Thyroid gland (tissue), 4 donors: ENCODE data around the gene VPS18. TPM values are rescaled to one million over a fixed set of nuclear protein-coding genes. Genes with fewer than 3 reads are reported as not detected.
A peak's percentile ranks its signal among the peaks of the same experiment; 100 is the strongest.

Experiments used
- DNase-seq, 2 donors: peaks; one replicate each; pipeline ENCODE4 v3.0.0-alpha.2; 2019
- H3K27ac ChIP-seq, 3 donors: fragments of 200-600 bp; sonication (generic); 1 replicate in 2 of 3; 2 replicates in 1 of 3; pipeline ENCODE4 v1.5.1; 2016 to 2019; ENCODE audit warnings: mild to moderate bottlenecking in 1 of 3, moderate library complexity in 1 of 3
- H3K27me3 ChIP-seq: fragments of 200-600 bp; sonication (generic); one replicate; pipeline ENCODE4 v1.5.1; 2019
- H3K36me3 ChIP-seq, 2 donors: fragments of 200-600 bp; sonication (generic); one replicate each; pipeline ENCODE4 v1.5.1; 2016 to 2019
- H3K4me1 ChIP-seq, 2 donors: fragments of 200-600 bp; sonication (generic); one replicate each; pipeline ENCODE4 v1.5.1; 2017 to 2019
- H3K4me3 ChIP-seq, 3 donors: fragments of 200-600 bp; sonication (generic); replicated peaks in 1 of 3; 1 replicate in 2 of 3; 2 replicates in 1 of 3; pipeline ENCODE4 v1.5.1; 2016; ENCODE audit warnings: mild to moderate bottlenecking in 1 of 3
- H3K9me3 ChIP-seq: fragments of 200-600 bp; sonication (generic); one replicate; pipeline ENCODE4 v1.5.1; 2017
- POLR2A ChIP-seq, 2 donors: fragments of 450-650 bp; IDR thresholded peaks; one replicate each; pipeline ENCODE4 v1.6.1; 2017; ENCODE audit warnings: antibody characterized with exemption in 2 of 2, mild to moderate bottlenecking in 2 of 2, moderate library complexity in 1 of 2
- WGBS, 2 donors: methylation state at CpG; one replicate each; pipeline ENCODE4 v1.1.5; 2017; 5-methylcytosine and 5-hydroxymethylcytosine counted together
- intact Hi-C: fragments of 100-400 bp; cut with DNase I; formaldehyde crosslinking; loops from one replicate; pipeline ENCODE4 v1.15.1; 2023
- total RNA-seq, 4 donors: library from RNA; depleted of rRNA; stranded (reverse); fragments of >200 nt; gene quantifications; one replicate each; pipeline ENCODE4 v1.2.3, GENCODE V29; 2016
- TF ChIP-seq, protein P1 (sequence below), 6 experiments: fragments of 200-600 bp in 3 of 6; fragments of 450-650 bp in 3 of 6; sonication (generic) in 3 of 6; IDR thresholded peaks; one replicate each; pipeline ENCODE4 v1.5.1; 2016 to 2019; ENCODE audit warnings: antibody characterized with exemption in 6 of 6, mild to moderate bottlenecking in 2 of 6, inconsistent platforms in 1 of 6, moderate library complexity in 1 of 6

The VPS18 gene
- total RNA-seq, 4 donors from 2014 or later: 29.2 to 43.6 (median 37.2) TPM

DNA sequence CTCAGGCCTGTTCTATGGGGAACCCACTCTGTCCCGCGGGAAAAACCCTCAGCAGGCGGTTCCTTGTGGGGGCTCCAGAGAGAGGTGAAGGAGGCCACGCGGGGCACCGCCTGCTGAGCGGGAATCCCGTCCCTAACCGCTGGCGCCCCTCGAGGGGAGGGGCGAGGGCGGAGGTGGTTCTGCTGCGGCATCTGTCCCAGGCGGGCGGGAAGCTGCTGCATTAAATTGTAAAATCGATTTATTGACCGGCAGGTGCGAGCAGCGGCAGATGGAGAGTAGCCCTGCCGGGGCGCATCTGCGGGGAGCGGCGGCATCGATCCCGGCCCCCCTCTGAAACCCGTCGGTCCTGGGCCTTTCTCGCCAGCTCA, 31.2 kb downstream of the VPS18 start:
- no peak overlapping the region for H3K4me3 ChIP-seq
- H3K27me3 ChIP-seq: peaks cover 7% of the 10 kb centered on the region
- no peak for TF ChIP-seq POLR2A (IDR thresholded peaks at IDR 0.05)
- TF ChIP-seq, protein P1, sequence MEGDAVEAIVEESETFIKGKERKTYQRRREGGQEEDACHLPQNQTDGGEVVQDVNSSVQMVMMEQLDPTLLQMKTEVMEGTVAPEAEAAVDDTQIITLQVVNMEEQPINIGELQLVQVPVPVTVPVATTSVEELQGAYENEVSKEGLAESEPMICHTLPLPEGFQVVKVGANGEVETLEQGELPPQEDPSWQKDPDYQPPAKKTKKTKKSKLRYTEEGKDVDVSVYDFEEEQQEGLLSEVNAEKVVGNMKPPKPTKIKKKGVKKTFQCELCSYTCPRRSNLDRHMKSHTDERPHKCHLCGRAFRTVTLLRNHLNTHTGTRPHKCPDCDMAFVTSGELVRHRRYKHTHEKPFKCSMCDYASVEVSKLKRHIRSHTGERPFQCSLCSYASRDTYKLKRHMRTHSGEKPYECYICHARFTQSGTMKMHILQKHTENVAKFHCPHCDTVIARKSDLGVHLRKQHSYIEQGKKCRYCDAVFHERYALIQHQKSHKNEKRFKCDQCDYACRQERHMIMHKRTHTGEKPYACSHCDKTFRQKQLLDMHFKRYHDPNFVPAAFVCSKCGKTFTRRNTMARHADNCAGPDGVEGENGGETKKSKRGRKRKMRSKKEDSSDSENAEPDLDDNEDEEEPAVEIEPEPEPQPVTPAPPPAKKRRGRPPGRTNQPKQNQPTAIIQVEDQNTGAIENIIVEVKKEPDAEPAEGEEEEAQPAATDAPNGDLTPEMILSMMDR (IDR thresholded peaks at IDR 0.05): no peak
- no peak for DNase-seq
- H3K27ac ChIP-seq: no peak overlapping the region
- WGBS, 2 donors: 3 to 30% methylated on average over 11 to 20 of the region's 30 CpGs
- intact Hi-C loops: no loop called here
- H3K36me3 ChIP-seq: no peaks in the 10 kb centered on the region
- peaks cover 43 to 52% of the 10 kb centered on the region in 2 donors for H3K4me1 ChIP-seq
- no peaks in the 10 kb centered on the region for H3K9me3 ChIP-seq

DNA sequence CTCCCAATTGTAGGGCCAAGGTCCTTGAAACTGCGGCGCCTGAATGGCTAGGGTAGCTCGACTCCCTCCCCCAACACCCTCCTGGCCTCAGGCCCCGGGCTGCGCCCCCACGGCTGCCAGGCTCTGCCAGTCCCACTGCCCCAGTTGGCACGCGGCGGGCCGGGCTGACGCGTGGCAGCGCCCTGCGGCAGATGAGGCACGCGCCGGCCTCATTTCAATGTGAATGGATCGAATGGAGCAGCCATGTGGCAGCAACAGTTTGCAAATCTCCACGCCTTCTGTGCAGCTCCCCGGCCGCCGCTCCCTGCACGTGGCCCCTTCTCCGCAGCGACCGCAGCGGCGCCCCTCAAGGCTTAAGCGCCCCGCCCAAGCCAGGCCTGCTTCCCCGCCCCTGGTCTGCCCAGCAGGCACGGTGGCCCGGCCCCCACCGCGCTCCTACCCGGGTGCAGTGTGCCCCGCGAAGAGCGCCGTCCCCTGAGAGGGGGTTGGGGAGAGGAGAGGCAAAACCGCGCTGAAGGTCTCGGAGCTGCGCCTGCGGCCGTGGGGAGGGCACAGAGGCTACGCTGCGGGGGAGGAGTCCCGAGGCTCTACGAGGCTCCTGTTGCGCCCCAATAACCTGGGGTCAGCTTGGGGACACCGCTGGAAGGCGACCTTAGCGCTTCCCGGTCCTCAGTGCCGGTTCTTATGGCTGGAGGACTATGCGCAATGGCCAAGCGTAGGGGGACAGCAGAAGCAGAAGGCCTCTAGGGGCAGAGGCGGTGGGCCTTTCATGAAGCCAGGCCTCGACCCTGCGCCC, 31.8 kb downstream of the VPS18 start:
- DNase-seq: no peak
- peaks cover 7% of the 10 kb centered on the region for H3K27me3 ChIP-seq
- no peaks in the 10 kb centered on the region for H3K9me3 ChIP-seq
- peaks cover 49 to 57% of the 10 kb centered on the region in 2 donors for H3K4me1 ChIP-seq
- whole genome bisulfite sequencing, 2 donors: 18 to 20% methylated on average over 3 to 23 of the region's 61 CpGs
- peak overlapping the region in 1 of 3 donors; percentile 17 for H3K4me3 ChIP-seq
- H3K27ac ChIP-seq: no peak overlapping the region
- intact Hi-C loops: no loop called here
- H3K36me3 ChIP-seq: no peaks in the 10 kb centered on the region
- no peak for TF ChIP-seq POLR2A (IDR thresholded peaks at IDR 0.05)
- TF ChIP-seq, protein P1 (IDR thresholded peaks at IDR 0.05): no peak

DNA sequence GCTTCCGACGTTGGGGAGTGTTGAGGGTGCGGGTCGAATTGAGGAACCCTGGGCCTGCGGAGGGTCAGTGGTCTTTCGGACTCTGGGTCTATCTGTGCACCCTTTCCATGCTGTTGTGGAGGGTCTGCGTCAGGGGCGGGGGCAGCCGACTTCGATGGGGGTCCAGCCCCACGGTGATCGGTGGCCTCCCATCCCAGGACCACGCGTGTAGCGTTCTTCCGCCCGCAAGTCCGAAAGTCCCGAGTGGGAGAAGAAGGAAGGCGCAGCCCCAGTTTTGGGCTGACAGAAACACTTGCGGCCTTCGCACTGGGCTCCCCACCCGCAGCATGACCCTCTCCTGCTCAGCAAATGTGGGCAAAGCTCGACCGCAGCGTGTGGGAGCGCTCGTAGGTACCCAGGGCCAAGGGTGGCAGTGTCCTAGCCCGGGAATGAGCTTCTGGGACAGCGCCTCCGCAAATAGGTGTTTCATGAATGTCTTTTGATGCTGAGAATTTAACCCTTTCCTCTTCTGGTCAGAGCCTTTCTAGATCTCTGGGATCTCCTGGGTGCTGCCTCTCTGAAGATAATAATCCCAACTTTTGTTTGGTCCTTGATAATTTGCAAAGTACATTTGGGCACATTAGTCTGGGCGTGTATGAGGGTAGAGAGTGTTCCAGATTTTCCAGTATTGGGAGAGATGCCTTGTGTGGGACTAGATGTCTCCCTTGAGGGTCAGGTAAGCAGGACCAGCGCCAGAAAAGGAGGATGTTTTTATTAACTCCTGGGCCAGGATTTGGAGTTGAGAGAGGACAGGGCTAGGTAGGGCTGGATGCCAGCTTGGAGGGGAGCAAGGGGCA, 32.6 kb downstream of the VPS18 start:
- DNase-seq: no peak
- H3K4me3 ChIP-seq: peak overlapping the region in 1 of 3 donors; percentile 45
- no peak overlapping the region for H3K27ac ChIP-seq
- WGBS, 2 donors: 28 to 35% methylated on average over 21 to 27 of the region's 33 CpGs
- peaks cover 7% of the 10 kb centered on the region for H3K27me3 ChIP-seq
- TF ChIP-seq, protein P1 (IDR thresholded peaks at IDR 0.05): no peak
- TF ChIP-seq POLR2A (IDR thresholded peaks at IDR 0.05): no peak
- intact Hi-C loops: no loop called here
- H3K36me3 ChIP-seq: no peaks in the 10 kb centered on the region
- H3K9me3 ChIP-seq: no peaks in the 10 kb centered on the region
- peaks cover 51 to 58% of the 10 kb centered on the region in 2 donors for H3K4me1 ChIP-seq

DNA sequence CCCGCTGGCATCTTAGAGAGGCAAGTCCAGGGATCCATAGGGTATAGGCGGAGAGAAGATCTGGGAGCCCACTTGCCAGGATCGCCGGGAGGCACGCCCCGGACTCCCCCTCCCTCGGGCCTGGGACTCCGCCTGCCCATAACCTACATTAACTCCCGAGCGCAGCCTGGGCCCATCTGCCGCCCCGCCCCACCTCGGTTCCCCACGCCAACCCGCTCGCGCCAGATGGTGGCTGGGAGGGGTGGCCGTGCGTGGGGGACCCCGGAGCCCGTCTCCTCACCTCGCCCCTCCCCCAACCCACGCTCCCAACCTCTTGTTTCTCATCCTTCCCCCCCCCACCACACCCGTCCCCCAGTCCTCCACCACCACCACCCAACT, 33.2 kb downstream of the VPS18 start:
- no peaks in the 10 kb centered on the region for H3K9me3 ChIP-seq
- H3K27me3 ChIP-seq: peaks cover 7% of the 10 kb centered on the region
- intact Hi-C loops: no loop called here
- no peak overlapping the region for H3K27ac ChIP-seq
- no peaks in the 10 kb centered on the region for H3K36me3 ChIP-seq
- peak overlapping the region in 1 of 3 donors; percentile 45 for H3K4me3 ChIP-seq
- peaks cover 51 to 58% of the 10 kb centered on the region in 2 donors for H3K4me1 ChIP-seq
- TF ChIP-seq, protein P1 (IDR thresholded peaks at IDR 0.05): no peak
- TF ChIP-seq POLR2A (IDR thresholded peaks at IDR 0.05): no peak
- 10 to 13% methylated on average over 8 to 24 of the region's 24 CpGs for WGBS, 2 donors
- no peak for DNase-seq
